A673 (cell line): ENCODE data around the gene FBXO21. TPM values are rescaled to one million over a fixed set of nuclear protein-coding genes. Genes with fewer than 3 reads are reported as not detected.
"Not testable (repeated sequence)": the region's sequence is repeated elsewhere in the genome, so short reads cannot be mapped to it uniquely, and the experiment has no call there.

Source experiments
- BruUV-seq: library from RNA; stranded (reverse); fragments of 400-500 nt; replicated peaks from 2 replicates; lab custom pipeline; 2021; lab: Mats Ljungman, UMichigan
- CTCF ChIA-PET: fragments of 300-600 bp; sonication (Branson Sonifier 250); formaldehyde crosslinking; loops from one replicate; lab custom pipeline; 2022; ENCODE audit warnings: antibody characterized with exemption; lab: Charles Lee
- POLR2A ChIA-PET: fragments of 300-600 bp; sonication (Branson Sonifier 250); formaldehyde crosslinking; loops from one replicate; lab custom pipeline; 2022; ENCODE audit warnings: antibody characterized with exemption; ENCODE audit not compliant: low non-redundant PET; lab: Charles Lee
- DNase-seq: peaks from one replicate; pipeline ENCODE4 v3.0.0-alpha.2; 2015; ENCODE audit warnings: low spot score
- H3K27ac ChIP-seq: fragments of 200-600 bp; sonication (generic); 2 replicates; pipeline ENCODE4 v1.5.1; 2016; ENCODE audit warnings: mixed run types, low read depth, mild to moderate bottlenecking, mixed read lengths, antibody characterized with exemption, low read length; ENCODE audit not compliant: poor library complexity, severe bottlenecking
- H3K27me3 ChIP-seq: fragments of 200-600 bp; sonication (generic); replicated peaks from 2 replicates; pipeline ENCODE4 v1.6.1; 2017; ENCODE audit warnings: mixed run types, low read depth, mild to moderate bottlenecking, mixed read lengths, antibody characterized with exemption, low read length; ENCODE audit not compliant: insufficient read depth, poor library complexity
- H3K36me3 ChIP-seq: fragments of 200-600 bp; sonication (generic); 2 replicates; pipeline ENCODE4 v1.6.1; 2016; ENCODE audit warnings: mixed run types, mild to moderate bottlenecking, mixed read lengths, antibody characterized with exemption, low read length; ENCODE audit not compliant: insufficient read depth, poor library complexity, severe bottlenecking
- H3K4me1 ChIP-seq: fragments of 200-600 bp; sonication (generic); 2 replicates; pipeline ENCODE4 v1.6.1; 2017; ENCODE audit warnings: mixed run types, mild to moderate bottlenecking, mixed read lengths, antibody characterized with exemption, low read length; ENCODE audit not compliant: insufficient read depth, poor library complexity, severe bottlenecking
- H3K4me3 ChIP-seq: fragments of 200-600 bp; sonication (generic); 2 replicates; pipeline ENCODE4 v1.5.1; 2016; ENCODE audit warnings: low read depth, mixed run types, mild to moderate bottlenecking, mixed read lengths, low read length; ENCODE audit not compliant: poor library complexity, severe bottlenecking
- H3K9me3 ChIP-seq: fragments of 200-600 bp; sonication (generic); 2 replicates; pipeline ENCODE4 v1.6.1; 2016; ENCODE audit warnings: mixed run types, low read depth, mild to moderate bottlenecking, mixed read lengths, antibody characterized with exemption, low read length; ENCODE audit not compliant: poor library complexity, severe bottlenecking
- EZH2 ChIP-seq: fragments of 200-600 bp; sonication (generic); IDR thresholded peaks from 2 replicates; pipeline ENCODE4 v1.6.1; 2017; ENCODE audit warnings: borderline replicate concordance, low read depth, mild to moderate bottlenecking, mixed read lengths, antibody characterized with exemption, low read length; ENCODE audit not compliant: poor library complexity, severe bottlenecking
- intact Hi-C: fragments of 100-400 bp; cut with micrococcal nuclease; formaldehyde crosslinking; loops from one replicate; pipeline ENCODE4 v1.10.0; 2022; ENCODE audit not compliant: unreplicated experiment
- total RNA-seq: library from RNA; stranded (reverse); gene quantifications from 2 replicates; pipeline ENCODE4 v1.2.3, GENCODE V29; 2021
- TF ChIP-seq, protein P1 (sequence below): fragments of 300-800, 200-600 bp; sonication (generic); conservative IDR thresholded peaks from 2 replicates; pipeline ENCODE4 v1.5.1; 2017; ENCODE audit warnings: low read depth, mild to moderate bottlenecking, antibody characterized with exemption, low read length, moderate library complexity, mixed read lengths

FBXO21 gene
- total RNA-seq, 1 experiment from 2014 or later = 45.4 TPM

DNA sequence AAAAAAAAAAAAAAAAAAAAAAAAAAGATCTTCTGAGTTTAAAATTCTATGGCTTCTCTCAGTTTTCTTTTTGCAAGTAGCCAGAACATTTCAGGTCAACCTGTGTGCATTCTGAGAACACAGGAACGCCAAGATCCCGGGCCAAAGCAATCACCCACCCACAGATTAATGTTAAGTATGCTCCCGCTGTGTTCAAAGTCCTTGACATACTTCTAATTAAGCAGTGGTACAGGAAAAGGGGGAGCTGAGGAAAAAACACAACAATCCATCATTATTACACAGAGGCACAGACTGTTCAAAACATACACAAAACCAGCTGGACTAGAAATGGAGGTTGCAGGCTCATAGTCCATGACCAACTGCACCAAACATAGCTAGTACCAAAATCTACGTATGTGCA is 2.8 kb downstream of the FBXO21 start:
- TF ChIP-seq EZH2 = no peak
- TF ChIP-seq, protein P1, sequence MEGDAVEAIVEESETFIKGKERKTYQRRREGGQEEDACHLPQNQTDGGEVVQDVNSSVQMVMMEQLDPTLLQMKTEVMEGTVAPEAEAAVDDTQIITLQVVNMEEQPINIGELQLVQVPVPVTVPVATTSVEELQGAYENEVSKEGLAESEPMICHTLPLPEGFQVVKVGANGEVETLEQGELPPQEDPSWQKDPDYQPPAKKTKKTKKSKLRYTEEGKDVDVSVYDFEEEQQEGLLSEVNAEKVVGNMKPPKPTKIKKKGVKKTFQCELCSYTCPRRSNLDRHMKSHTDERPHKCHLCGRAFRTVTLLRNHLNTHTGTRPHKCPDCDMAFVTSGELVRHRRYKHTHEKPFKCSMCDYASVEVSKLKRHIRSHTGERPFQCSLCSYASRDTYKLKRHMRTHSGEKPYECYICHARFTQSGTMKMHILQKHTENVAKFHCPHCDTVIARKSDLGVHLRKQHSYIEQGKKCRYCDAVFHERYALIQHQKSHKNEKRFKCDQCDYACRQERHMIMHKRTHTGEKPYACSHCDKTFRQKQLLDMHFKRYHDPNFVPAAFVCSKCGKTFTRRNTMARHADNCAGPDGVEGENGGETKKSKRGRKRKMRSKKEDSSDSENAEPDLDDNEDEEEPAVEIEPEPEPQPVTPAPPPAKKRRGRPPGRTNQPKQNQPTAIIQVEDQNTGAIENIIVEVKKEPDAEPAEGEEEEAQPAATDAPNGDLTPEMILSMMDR = no peak
- peaks cover 3% of the 10 kb centered on the region for H3K27me3 ChIP-seq
- DNase-seq = no peak
- BruUV-seq = no TSS peak
- H3K4me1 ChIP-seq = no peaks in the 10 kb centered on the region
- no peak overlapping the region for H3K4me3 ChIP-seq
- ChIA-PET CTCF (no interaction called here), POLR2A (no interaction called here)
- H3K9me3 ChIP-seq = no peaks in the 10 kb centered on the region
- H3K27ac ChIP-seq = no peak overlapping the region
- peaks cover 33% of the 10 kb centered on the region for H3K36me3 ChIP-seq
- intact Hi-C loops = no loop called here

DNA sequence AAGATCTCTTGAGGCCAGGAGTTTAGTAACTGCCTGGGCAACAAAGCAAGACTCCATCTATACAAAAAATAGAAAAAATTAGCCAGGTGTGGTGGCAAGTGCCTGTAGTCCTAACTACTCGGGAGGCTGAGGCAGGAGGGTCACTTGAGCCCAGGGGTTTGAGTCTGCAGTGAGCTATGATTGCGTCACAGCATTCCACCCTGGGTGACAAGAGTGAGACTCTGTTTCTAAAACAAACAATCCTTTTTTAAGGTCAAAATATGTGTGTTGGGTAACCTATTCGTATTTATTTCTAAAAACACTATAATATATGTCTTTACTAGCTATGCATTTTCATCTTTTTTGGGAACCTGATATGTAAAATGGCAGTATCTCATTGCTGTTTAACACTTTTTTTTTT is 7.4 kb downstream of the FBXO21 start:
- Histone ChIP-seq H3K36me3 (peaks cover 62% of the 10 kb centered on the region), H3K27me3 (no peaks in the 10 kb centered on the region), H3K9me3 (peaks cover 13% of the 10 kb centered on the region), H3K27ac (no peak overlapping the region), H3K4me1 (no peaks in the 10 kb centered on the region), H3K4me3 (no peak overlapping the region)
- ChIA-PET CTCF (interaction anchor here (0.6 kb wide), 1 partner anchor 15 kb away, joined by 7 read pairs; no protein-coding TSS in a partner anchor), POLR2A (no interaction called here)
- no peak for DNase-seq
- no TSS peak for BruUV-seq
- intact Hi-C loops = no loop called here
- TF ChIP-seq, protein P1 = no peak
- TF ChIP-seq EZH2 = no peak

DNA sequence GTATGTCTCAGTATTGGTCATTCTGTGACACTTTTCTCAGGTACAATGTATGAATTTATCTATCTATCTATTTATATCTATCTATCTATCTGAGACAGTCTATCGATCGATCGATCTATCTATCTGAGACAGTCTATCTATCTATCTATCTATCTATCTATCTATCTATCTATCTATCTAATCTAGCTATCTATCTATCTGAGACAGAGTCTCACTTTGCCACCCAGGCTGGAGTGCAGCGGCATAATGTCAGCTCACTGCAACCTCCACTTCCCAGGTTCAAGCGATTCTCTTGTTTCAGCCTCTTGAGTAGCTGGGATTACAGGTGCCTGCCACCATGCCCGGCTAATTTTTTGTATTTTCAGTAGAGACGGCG is 8.8 kb downstream of the FBXO21 start:
- POLR2A ChIA-PET, intact Hi-C loops, CTCF ChIA-PET, H3K4me1 ChIP-seq, H3K27me3 ChIP-seq, H3K4me3 ChIP-seq, H3K27ac ChIP-seq, DNase-seq, BruUV-seq: not testable (repeated sequence)
- peaks cover 71% of the 10 kb centered on the region for H3K36me3 ChIP-seq
- H3K9me3 ChIP-seq = peaks cover 13% of the 10 kb centered on the region

DNA sequence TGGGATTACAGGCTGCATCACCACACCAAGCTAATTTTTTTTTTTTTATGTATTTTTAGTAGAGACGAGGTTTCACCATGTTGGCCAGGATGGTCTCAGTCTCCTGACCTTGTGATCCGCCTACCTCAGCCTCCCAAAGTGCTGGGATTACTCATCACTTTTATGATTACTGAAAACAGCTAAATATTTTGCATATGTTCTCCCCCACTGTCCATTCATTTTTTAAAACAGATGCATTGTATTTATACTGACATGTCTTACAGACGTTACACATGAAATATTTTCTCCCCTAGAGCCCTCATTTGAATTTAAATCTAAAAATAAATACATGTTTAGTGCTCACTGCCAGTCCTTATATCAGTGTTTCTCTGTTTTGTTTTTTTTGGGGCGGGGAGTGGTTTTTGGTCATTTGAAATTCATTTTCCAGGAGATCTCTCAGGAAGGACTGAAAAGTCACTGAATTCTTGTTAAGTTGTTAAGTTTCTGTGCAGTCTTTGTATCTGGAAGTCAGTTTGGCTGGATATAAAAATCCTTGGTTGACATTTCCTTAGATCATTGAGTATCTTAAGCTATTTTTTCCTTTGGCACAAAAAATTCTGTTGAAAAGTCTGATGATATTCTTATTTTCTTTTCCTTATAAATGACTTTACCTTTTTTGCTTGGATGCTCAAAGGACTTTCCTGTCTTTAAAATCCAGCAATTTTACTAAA is 9.4 kb downstream of the FBXO21 start:
- peaks cover 13% of the 10 kb centered on the region for H3K9me3 ChIP-seq
- intact Hi-C loops = no loop called here
- H3K27me3 ChIP-seq = no peaks in the 10 kb centered on the region
- no peak for TF ChIP-seq EZH2
- TF ChIP-seq, protein P1 = no peak
- peaks cover 73% of the 10 kb centered on the region for H3K36me3 ChIP-seq
- no peaks in the 10 kb centered on the region for H3K4me1 ChIP-seq
- CTCF ChIA-PET = no interaction called here
- DNase-seq = no peak
- POLR2A ChIA-PET = no interaction called here
- BruUV-seq = no TSS peak
- no peak overlapping the region for H3K27ac ChIP-seq
- H3K4me3 ChIP-seq = no peak overlapping the region
